Fibroblast of lung (primary cell): ENCODE data around the gene PRKCQ. TPM values are rescaled to one million over a fixed set of nuclear protein-coding genes. Genes with fewer than 3 reads are reported as not detected.

ENCODE experiments used
- DNase-seq, 2 donors: peaks; one replicate each; pipeline versions ENCODE4 v3.0.0 to v3.0.0-alpha.2; 2010; ENCODE audit warnings: low read depth in 2 of 2
- H2AFZ ChIP-seq: 2 replicates; pipeline ENCODE4 v1.5.1; 2012; ENCODE audit warnings: low read length, control low read depth, inconsistent platforms
- H3K27ac ChIP-seq: 2 replicates; pipeline ENCODE4 v1.5.1; 2011; ENCODE audit warnings: low read length, control low read depth; ENCODE audit not compliant: insufficient read depth
- H3K27me3 ChIP-seq: 2 replicates; pipeline ENCODE4 v1.5.1; 2011; ENCODE audit warnings: mild to moderate bottlenecking, low read length; ENCODE audit not compliant: control insufficient read depth, insufficient read depth
- H3K36me3 ChIP-seq: 2 replicates; pipeline ENCODE4 v1.5.1; 2011; ENCODE audit warnings: low read length; ENCODE audit not compliant: control insufficient read depth, insufficient read depth
- H3K4me1 ChIP-seq: 2 replicates; pipeline ENCODE4 v1.5.1; 2011; ENCODE audit warnings: low read length; ENCODE audit not compliant: control insufficient read depth, insufficient read depth; ENCODE audit errors: extremely low read depth
- H3K4me2 ChIP-seq: 2 replicates; pipeline ENCODE4 v1.5.1; 2011; ENCODE audit warnings: low read length, control low read depth; ENCODE audit not compliant: insufficient read depth; ENCODE audit errors: extremely low read depth
- H3K4me3 ChIP-seq, 4 experiments: fragments of 200-600 bp in 1 of 4; sonication (generic) in 1 of 4; replicated peaks in 1 of 4; 2 replicates each; pipeline ENCODE4 v1.5.1; 2011 to 2016; ENCODE audit warnings: low read length in 4 of 4, low read depth in 3 of 4, mild to moderate bottlenecking in 3 of 4, control low read depth in 2 of 4, inconsistent platforms in 1 of 4, mixed read lengths in 1 of 4; ENCODE audit not compliant: insufficient read depth in 1 of 4; ENCODE audit errors: control extremely low read depth in 1 of 4
- H3K79me2 ChIP-seq: 2 replicates; pipeline ENCODE4 v1.5.1; 2012; ENCODE audit warnings: mild to moderate bottlenecking, low read length, inconsistent platforms; ENCODE audit not compliant: control insufficient read depth, insufficient read depth
- H3K9ac ChIP-seq: 2 replicates; pipeline ENCODE4 v1.5.1; 2011; ENCODE audit warnings: mild to moderate bottlenecking, low read length, control low read depth; ENCODE audit not compliant: insufficient read depth
- H3K9me3 ChIP-seq: 2 replicates; pipeline ENCODE4 v1.5.1; 2012; ENCODE audit warnings: low read depth, low read length; ENCODE audit not compliant: control insufficient read depth, insufficient read depth
- H4K20me1 ChIP-seq: 2 replicates; pipeline ENCODE4 v1.5.1; 2011; ENCODE audit warnings: low read length; ENCODE audit not compliant: control insufficient read depth, insufficient read depth; ENCODE audit errors: extremely low read depth
- EZH2 ChIP-seq: IDR thresholded peaks from 2 replicates; pipeline ENCODE4 v1.5.1; 2012; ENCODE audit warnings: low read length, control low read depth, mild to moderate bottlenecking; ENCODE audit errors: missing control alignments
- polyA plus RNA-seq, 2 donors: library from polyadenylated mRNA; depleted of rRNA in 1 of 2; stranded (reverse) in 1 of 2; unstranded in 1 of 2; fragments of >200 nt; gene quantifications; 2 replicates each; pipeline ENCODE4 v1.2.1, GENCODE V29; 2011 to 2012; ENCODE audit warnings: missing spikeins in 1 of 2
- total RNA-seq: library from RNA; depleted of rRNA; stranded (reverse); fragments of >200 nt; gene quantifications from 2 replicates; pipeline ENCODE4 v1.2.1, GENCODE V29; 2014
- TF ChIP-seq, protein P1 (sequence below), 2 donors: IDR thresholded peaks in 1 of 2; conservative IDR thresholded peaks in 1 of 2; 1 replicate in 1 of 2; 2 replicates in 1 of 2; pipeline ENCODE4 v1.5.1; 2011 to 2012; ENCODE audit warnings: low read length in 2 of 2, control low read depth in 1 of 2, inconsistent platforms in 1 of 2, low read depth in 1 of 2, mild to moderate bottlenecking in 1 of 2

Gene PRKCQ
- total and polyA plus RNA-seq, 2 donors (not counting 1 experiment from before 2014, with no cell fraction given) = under 0.01 to 0.01 TPM

DNA sequence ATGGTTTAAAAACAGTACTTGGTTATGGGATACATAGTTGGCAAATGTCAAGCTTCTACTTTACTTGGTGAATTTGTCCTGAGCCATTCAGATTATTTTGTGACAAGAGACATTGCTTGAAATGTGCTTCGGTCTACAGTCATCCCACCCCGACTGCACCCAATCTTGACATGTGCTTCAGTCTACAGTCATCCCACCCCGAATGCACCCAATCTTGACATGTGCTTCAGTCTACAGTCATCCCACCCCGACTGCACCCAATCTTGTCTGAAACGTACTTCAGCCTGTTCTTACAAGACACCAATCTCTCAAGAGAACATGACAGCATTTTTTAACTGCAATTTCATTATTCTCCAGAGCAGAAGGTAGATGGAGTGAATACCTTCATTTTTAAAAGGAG lies 47.8 kb downstream of the PRKCQ start:
- H4K20me1 ChIP-seq = no peaks in the 10 kb centered on the region
- no peak for DNase-seq
- no peak overlapping the region for H3K4me3 ChIP-seq
- TF ChIP-seq, protein P1, sequence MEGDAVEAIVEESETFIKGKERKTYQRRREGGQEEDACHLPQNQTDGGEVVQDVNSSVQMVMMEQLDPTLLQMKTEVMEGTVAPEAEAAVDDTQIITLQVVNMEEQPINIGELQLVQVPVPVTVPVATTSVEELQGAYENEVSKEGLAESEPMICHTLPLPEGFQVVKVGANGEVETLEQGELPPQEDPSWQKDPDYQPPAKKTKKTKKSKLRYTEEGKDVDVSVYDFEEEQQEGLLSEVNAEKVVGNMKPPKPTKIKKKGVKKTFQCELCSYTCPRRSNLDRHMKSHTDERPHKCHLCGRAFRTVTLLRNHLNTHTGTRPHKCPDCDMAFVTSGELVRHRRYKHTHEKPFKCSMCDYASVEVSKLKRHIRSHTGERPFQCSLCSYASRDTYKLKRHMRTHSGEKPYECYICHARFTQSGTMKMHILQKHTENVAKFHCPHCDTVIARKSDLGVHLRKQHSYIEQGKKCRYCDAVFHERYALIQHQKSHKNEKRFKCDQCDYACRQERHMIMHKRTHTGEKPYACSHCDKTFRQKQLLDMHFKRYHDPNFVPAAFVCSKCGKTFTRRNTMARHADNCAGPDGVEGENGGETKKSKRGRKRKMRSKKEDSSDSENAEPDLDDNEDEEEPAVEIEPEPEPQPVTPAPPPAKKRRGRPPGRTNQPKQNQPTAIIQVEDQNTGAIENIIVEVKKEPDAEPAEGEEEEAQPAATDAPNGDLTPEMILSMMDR (conservative IDR thresholded peaks at IDR 0.05 in 1 of 2, IDR thresholded peaks at IDR 0.05 in 1 of 2; ENCODE audit: low read depth in 1 of 2, low read length in 2 of 2) = no peak
- TF ChIP-seq EZH2 = no peak
- no peak overlapping the region for H3K27ac ChIP-seq
- H3K79me2 ChIP-seq = no peaks in the 10 kb centered on the region
- no peak overlapping the region for H2AFZ ChIP-seq
- H3K27me3 ChIP-seq = no peaks in the 10 kb centered on the region
- no peaks in the 10 kb centered on the region for H3K9me3 ChIP-seq
- no peaks in the 10 kb centered on the region for H3K36me3 ChIP-seq
- no peaks in the 10 kb centered on the region for H3K4me1 ChIP-seq
- H3K4me2 ChIP-seq = no peak overlapping the region
- no peak overlapping the region for H3K9ac ChIP-seq

DNA sequence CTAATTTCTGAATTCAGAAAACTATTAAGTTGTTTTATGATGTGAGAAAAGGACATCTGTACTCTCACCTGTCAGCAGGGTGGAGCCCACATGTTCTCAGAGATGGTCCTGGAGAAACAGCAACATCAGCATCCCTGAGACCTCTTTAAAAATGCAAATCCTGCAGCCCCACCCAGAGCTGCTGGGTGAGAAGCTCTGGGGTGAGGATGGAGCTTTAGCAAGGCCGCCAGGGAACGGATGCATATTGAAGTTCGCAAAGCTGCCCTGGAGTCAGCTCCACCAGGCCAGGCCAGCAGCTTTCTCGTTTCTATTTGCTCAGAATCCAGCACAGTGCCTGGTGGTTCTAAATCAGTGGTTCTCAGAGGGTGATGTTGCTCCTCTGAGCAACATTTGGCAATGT lies 49.1 kb downstream of the PRKCQ start:
- no peak for DNase-seq
- H4K20me1 ChIP-seq = no peaks in the 10 kb centered on the region
- H3K4me2 ChIP-seq = no peak overlapping the region
- TF ChIP-seq, protein P1 (conservative IDR thresholded peaks at IDR 0.05 in 1 of 2, IDR thresholded peaks at IDR 0.05 in 1 of 2; ENCODE audit: low read depth in 1 of 2, low read length in 2 of 2) = no peak
- no peak for TF ChIP-seq EZH2
- no peaks in the 10 kb centered on the region for H3K36me3 ChIP-seq
- no peaks in the 10 kb centered on the region for H3K79me2 ChIP-seq
- H3K4me3 ChIP-seq = no peak overlapping the region
- H3K27ac ChIP-seq = no peak overlapping the region
- H2AFZ ChIP-seq = no peak overlapping the region
- H3K9me3 ChIP-seq = no peaks in the 10 kb centered on the region
- no peaks in the 10 kb centered on the region for H3K4me1 ChIP-seq
- no peak overlapping the region for H3K9ac ChIP-seq
- no peaks in the 10 kb centered on the region for H3K27me3 ChIP-seq

DNA sequence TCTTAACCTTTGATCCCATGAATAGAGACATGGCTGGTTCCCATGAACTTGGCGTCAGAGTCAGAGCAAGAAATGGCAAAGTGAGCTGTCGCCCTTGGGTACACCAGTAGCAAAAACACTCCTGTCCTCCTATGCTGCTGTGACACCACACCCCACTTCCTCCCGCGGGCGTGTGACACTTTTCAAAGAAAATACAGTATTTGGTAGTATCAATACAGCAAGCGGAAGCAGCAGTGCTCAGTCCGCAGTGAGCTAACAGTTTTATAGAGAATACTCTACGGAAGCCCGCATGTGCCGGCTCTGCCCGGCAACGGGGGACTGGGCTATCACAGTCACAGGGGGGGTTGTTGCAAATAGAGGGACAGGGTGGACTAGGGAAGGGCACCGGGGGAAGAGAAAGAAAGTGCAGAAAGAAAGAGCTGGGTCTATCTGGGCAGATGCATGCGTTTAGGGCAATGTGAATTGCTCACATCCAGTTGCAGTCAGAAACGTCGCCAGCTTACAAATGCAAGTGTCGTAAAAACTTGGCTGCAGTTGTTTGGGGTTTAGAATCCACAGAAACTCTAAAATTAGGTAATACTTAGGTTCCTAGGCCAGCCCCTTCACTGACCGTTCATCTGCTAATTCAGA lies 49.8 kb downstream of the PRKCQ start:
- Histone ChIP-seq H3K9me3 (no peaks in the 10 kb centered on the region), H3K4me1 (no peaks in the 10 kb centered on the region), H3K4me2 (no peak overlapping the region), H4K20me1 (no peaks in the 10 kb centered on the region), H2AFZ (no peak overlapping the region), H3K9ac (no peak overlapping the region), H3K36me3 (no peaks in the 10 kb centered on the region), H3K4me3 (no peak overlapping the region), H3K79me2 (no peaks in the 10 kb centered on the region), H3K27ac (no peak overlapping the region), H3K27me3 (no peaks in the 10 kb centered on the region)
- TF ChIP-seq, protein P1 (conservative IDR thresholded peaks at IDR 0.05 in 1 of 2, IDR thresholded peaks at IDR 0.05 in 1 of 2; ENCODE audit: low read depth in 1 of 2, low read length in 2 of 2) = no peak
- TF ChIP-seq EZH2 = no peak
- DNase-seq = no peak
